SU-DHL-6 (cell line): ENCODE data around the gene TMEM18.

Source experiments
- H2AFZ ChIP-seq: fragments of 200-600 bp; sonication (generic); 2 replicates; pipeline ENCODE4 v1.6.1; 2014; ENCODE audit warnings: low read depth, mild to moderate bottlenecking, moderate library complexity, mixed read lengths, antibody characterized with exemption, low read length; ENCODE audit not compliant: severe bottlenecking
- H3F3A ChIP-seq: fragments of 200-600 bp; shearing (Covaris generic); 2 replicates; pipeline ENCODE4 v1.6.0; 2016; ENCODE audit warnings: antibody characterized with exemption, mild to moderate bottlenecking; ENCODE audit not compliant: insufficient read depth
- H3K27ac ChIP-seq: fragments of 200-600 bp; sonication (generic); 2 replicates; pipeline ENCODE4 v1.5.1; 2016; ENCODE audit warnings: low read depth, mild to moderate bottlenecking, low read length, moderate library complexity, mixed read lengths
- H3K27me3 ChIP-seq: fragments of 200-600 bp; sonication (generic), shearing (Covaris generic); 2 replicates; pipeline ENCODE4 v1.6.0; 2014; ENCODE audit warnings: mild to moderate bottlenecking, low read length
- H3K36me3 ChIP-seq: fragments of 200-600 bp; sonication (generic); 2 replicates; pipeline ENCODE4 v1.6.1; 2014; ENCODE audit warnings: mild to moderate bottlenecking, low read length, mixed read lengths
- H3K4me2 ChIP-seq: fragments of 300-600, 200-600 bp; shearing (Covaris generic), sonication (generic); 2 replicates; pipeline ENCODE4 v1.6.0; 2014; ENCODE audit warnings: low read length, low read depth, mild to moderate bottlenecking; ENCODE audit not compliant: poor library complexity, severe bottlenecking
- H3K4me3 ChIP-seq: fragments of 200-600 bp; sonication (generic); 2 replicates; pipeline ENCODE4 v1.5.1; 2014; ENCODE audit warnings: antibody characterized with exemption, low read length, mild to moderate bottlenecking, mixed read lengths; ENCODE audit not compliant: insufficient read depth, poor library complexity, severe bottlenecking
- H3K79me2 ChIP-seq: fragments of 200-600 bp; sonication (generic); 2 replicates; pipeline ENCODE4 v1.6.1; 2014; ENCODE audit warnings: mild to moderate bottlenecking, low read length, moderate library complexity; ENCODE audit not compliant: insufficient read depth
- H3K9ac ChIP-seq: fragments of 200-600 bp; sonication (generic); 2 replicates; pipeline ENCODE4 v1.7.0; 2014; ENCODE audit warnings: mild to moderate bottlenecking, low read length
- H3K9me2 ChIP-seq: fragments of 200-600 bp; sonication (generic); replicated peaks from 2 replicates; pipeline ENCODE4 v1.6.1; 2014; ENCODE audit warnings: low read length; ENCODE audit not compliant: insufficient read depth
- H3K9me3 ChIP-seq: fragments of 200-600 bp; sonication (generic); 2 replicates; pipeline ENCODE4 v1.6.1; 2014; ENCODE audit warnings: low read length, mixed read lengths; ENCODE audit not compliant: insufficient read depth
- H4K20me1 ChIP-seq: fragments of 200-600 bp; sonication (generic); 2 replicates; pipeline ENCODE4 v1.6.1; 2014; ENCODE audit warnings: low read depth, mild to moderate bottlenecking, antibody characterized with exemption, low read length, moderate library complexity, mixed read lengths
- EZH2phosphoT487 ChIP-seq: fragments of 200-600 bp; sonication (generic), shearing (Covaris generic); conservative IDR thresholded peaks from 2 replicates; pipeline ENCODE4 v1.6.1; 2018; ENCODE audit warnings: mild to moderate bottlenecking, antibody characterized with exemption, low read length, moderate library complexity, mixed read lengths
- TF ChIP-seq, protein P1 (sequence below): fragments of 200-600 bp; sonication (generic); IDR thresholded peaks from one replicate; pipeline ENCODE4 v1.5.1; 2017; ENCODE audit warnings: antibody characterized with exemption, mild to moderate bottlenecking, low read length, moderate library complexity; ENCODE audit not compliant: insufficient read depth, poor library complexity, severe bottlenecking

TMEM18 gene

GRCh38 chr2:691821-692761, 14.9 kb upstream of the TMEM18 start:
- H4K20me1 ChIP-seq = no peaks in the 10 kb centered on the region
- H3K27me3 ChIP-seq = no peaks in the 10 kb centered on the region
- no peaks in the 10 kb centered on the region for H3K9me2 ChIP-seq
- H3K27ac ChIP-seq = no peak overlapping the region
- no peaks in the 10 kb centered on the region for H3K79me2 ChIP-seq
- H3K9ac ChIP-seq = no peak overlapping the region
- TF ChIP-seq, protein P1, sequence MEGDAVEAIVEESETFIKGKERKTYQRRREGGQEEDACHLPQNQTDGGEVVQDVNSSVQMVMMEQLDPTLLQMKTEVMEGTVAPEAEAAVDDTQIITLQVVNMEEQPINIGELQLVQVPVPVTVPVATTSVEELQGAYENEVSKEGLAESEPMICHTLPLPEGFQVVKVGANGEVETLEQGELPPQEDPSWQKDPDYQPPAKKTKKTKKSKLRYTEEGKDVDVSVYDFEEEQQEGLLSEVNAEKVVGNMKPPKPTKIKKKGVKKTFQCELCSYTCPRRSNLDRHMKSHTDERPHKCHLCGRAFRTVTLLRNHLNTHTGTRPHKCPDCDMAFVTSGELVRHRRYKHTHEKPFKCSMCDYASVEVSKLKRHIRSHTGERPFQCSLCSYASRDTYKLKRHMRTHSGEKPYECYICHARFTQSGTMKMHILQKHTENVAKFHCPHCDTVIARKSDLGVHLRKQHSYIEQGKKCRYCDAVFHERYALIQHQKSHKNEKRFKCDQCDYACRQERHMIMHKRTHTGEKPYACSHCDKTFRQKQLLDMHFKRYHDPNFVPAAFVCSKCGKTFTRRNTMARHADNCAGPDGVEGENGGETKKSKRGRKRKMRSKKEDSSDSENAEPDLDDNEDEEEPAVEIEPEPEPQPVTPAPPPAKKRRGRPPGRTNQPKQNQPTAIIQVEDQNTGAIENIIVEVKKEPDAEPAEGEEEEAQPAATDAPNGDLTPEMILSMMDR = no peak
- no peak for TF ChIP-seq EZH2phosphoT487
- no peak overlapping the region for H3K4me3 ChIP-seq
- H3K9me3 ChIP-seq = no peaks in the 10 kb centered on the region
- H2AFZ ChIP-seq = no peak overlapping the region
- no peak overlapping the region for H3K4me2 ChIP-seq
- H3K36me3 ChIP-seq = no peaks in the 10 kb centered on the region
- no peaks in the 10 kb centered on the region for H3F3A ChIP-seq

DNA sequence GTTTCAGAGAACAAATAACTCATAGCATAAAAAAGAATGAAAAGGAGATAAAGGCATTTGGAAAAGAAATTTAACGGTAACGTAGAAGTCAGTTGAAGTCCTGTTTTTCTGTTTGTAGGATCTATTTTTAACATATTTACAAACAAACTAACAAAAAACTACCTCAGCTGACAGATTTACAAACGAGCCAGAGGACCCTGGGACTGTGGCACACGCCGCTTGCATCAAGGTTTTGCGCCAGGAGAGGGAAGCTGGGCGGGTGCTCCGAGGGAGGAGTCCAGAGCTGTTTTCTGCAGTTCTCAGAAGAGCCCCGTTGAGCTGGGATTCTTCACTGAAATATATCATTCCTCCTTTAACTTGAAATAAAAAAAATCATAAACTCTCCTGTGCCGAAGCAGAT, 13.6 kb upstream of the TMEM18 start:
- H3K9me2 ChIP-seq = no peaks in the 10 kb centered on the region
- no peaks in the 10 kb centered on the region for H3K36me3 ChIP-seq
- no peak overlapping the region for H3K4me2 ChIP-seq
- H3F3A ChIP-seq = no peaks in the 10 kb centered on the region
- H3K9me3 ChIP-seq = peaks cover 12% of the 10 kb centered on the region; the same call in 1 of the 2 replicates
- H4K20me1 ChIP-seq = no peaks in the 10 kb centered on the region
- no peaks in the 10 kb centered on the region for H3K27me3 ChIP-seq
- TF ChIP-seq EZH2phosphoT487 = no peak
- TF ChIP-seq, protein P1 = no peak
- no peak overlapping the region for H3K4me3 ChIP-seq
- H3K9ac ChIP-seq = no peak overlapping the region
- H3K79me2 ChIP-seq = no peaks in the 10 kb centered on the region
- no peak overlapping the region for H2AFZ ChIP-seq
- H3K27ac ChIP-seq = no peak overlapping the region

- H3K4me3 ChIP-seq = no peak overlapping the region
- H3K9ac ChIP-seq = no peak overlapping the region
- no peaks in the 10 kb centered on the region for H4K20me1 ChIP-seq
- H3K36me3 ChIP-seq = no peaks in the 10 kb centered on the region
- no peak overlapping the region for H3K4me2 ChIP-seq
- H3K9me2 ChIP-seq = no peaks in the 10 kb centered on the region
- no peaks in the 10 kb centered on the region for H3F3A ChIP-seq
- H3K79me2 ChIP-seq = no peaks in the 10 kb centered on the region
- no peak overlapping the region for H3K27ac ChIP-seq
- TF ChIP-seq, protein P1 = no peak
- TF ChIP-seq EZH2phosphoT487 = no peak
- no peak overlapping the region for H2AFZ ChIP-seq
- H3K27me3 ChIP-seq = no peaks in the 10 kb centered on the region
- peaks cover 17% of the 10 kb centered on the region; the same call in 1 of the 2 replicates for H3K9me3 ChIP-seq
Measured at GRCh38 chr2:689877-690510, 12.8 kb upstream of the TMEM18 start.
